Right cardiac atrium (tissue), 5 donors: ENCODE results near the gene JPT1. TPM values are rescaled to one million over a fixed set of nuclear protein-coding genes. Genes with fewer than 3 reads are reported as not detected.
"Not testable (repeated sequence)": the region's sequence is repeated elsewhere in the genome, so short reads cannot be mapped to it uniquely, and the experiment has no call there.

Source experiments
- ATAC-seq, 2 donors: fragments of 200-7000 bp; cut with Tn5 transposase; one replicate each; pipeline versions ENCODE4 v1.8.0 to v1.9.1; 2020; ENCODE audit warnings: moderate library complexity in 2 of 2, mild to moderate bottlenecking in 1 of 2
- DNase-seq, 3 donors: peaks; one replicate each; pipeline ENCODE4 v3.0.0-alpha.2; 2020
- H3K27ac ChIP-seq: one replicate; pipeline ENCODE4 v1.5.1; 2013; ENCODE audit warnings: mild to moderate bottlenecking, low read length, control low read depth, moderate library complexity
- H3K27me3 ChIP-seq: one replicate; pipeline ENCODE4 v1.6.1; 2013; ENCODE audit not compliant: control insufficient read depth, insufficient read depth
- H3K4me1 ChIP-seq: one replicate; pipeline ENCODE4 v1.6.1; 2013; ENCODE audit warnings: low read length; ENCODE audit not compliant: control insufficient read depth, insufficient read depth
- H3K4me3 ChIP-seq: one replicate; pipeline ENCODE4 v1.5.1; 2013; ENCODE audit warnings: low read length, control low read depth
- H3K9me3 ChIP-seq: one replicate; pipeline ENCODE4 v1.6.1; 2013; ENCODE audit warnings: low read length; ENCODE audit not compliant: control insufficient read depth
- WGBS: extraction: QIAGEN DNeasy Blood & Tissue Kit; methylation state at CpG from one replicate; pipeline ENCODE4 v1.1.7; 2013; 5-methylcytosine and 5-hydroxymethylcytosine counted together
- intact Hi-C, 4 donors: fragments of 100-400 bp; cut with DNase I; formaldehyde crosslinking; loops; one replicate each; pipeline versions ENCODE4 v1.11.0 to v1.14.0; 2022 to 2023
- polyA plus RNA-seq: library from polyadenylated mRNA; stranded (reverse); fragments of 200-250 nt; gene quantifications from one replicate; pipeline ENCODE4 v1.2.3, GENCODE V29; 2013
- total RNA-seq, 4 donors: library from RNA; stranded (reverse); fragmentation: NEBNext Ultra II Directional; extraction: Animal tissue kit (Norgen Biotek cat#: 25700); gene quantifications; one replicate each; pipeline ENCODE4 v1.2.1, GENCODE V29; 2021
- donor health status: healthy with polysubstance abuse.
- donor health status: DM: no; HTN: yes; CAD: no.
- donor health status: DM: no; HTN: no; CAD: no.
- donor health status: DM: no; HTN: yes; CAD: no; lungs with severe emphysema.
- donor health status: DM: yes; HTN: yes; CAD: no.

JPT1 gene
- total and polyA plus RNA-seq, 5 donors, result 11.7 to 40.5 (median 17.9) TPM

DNA sequence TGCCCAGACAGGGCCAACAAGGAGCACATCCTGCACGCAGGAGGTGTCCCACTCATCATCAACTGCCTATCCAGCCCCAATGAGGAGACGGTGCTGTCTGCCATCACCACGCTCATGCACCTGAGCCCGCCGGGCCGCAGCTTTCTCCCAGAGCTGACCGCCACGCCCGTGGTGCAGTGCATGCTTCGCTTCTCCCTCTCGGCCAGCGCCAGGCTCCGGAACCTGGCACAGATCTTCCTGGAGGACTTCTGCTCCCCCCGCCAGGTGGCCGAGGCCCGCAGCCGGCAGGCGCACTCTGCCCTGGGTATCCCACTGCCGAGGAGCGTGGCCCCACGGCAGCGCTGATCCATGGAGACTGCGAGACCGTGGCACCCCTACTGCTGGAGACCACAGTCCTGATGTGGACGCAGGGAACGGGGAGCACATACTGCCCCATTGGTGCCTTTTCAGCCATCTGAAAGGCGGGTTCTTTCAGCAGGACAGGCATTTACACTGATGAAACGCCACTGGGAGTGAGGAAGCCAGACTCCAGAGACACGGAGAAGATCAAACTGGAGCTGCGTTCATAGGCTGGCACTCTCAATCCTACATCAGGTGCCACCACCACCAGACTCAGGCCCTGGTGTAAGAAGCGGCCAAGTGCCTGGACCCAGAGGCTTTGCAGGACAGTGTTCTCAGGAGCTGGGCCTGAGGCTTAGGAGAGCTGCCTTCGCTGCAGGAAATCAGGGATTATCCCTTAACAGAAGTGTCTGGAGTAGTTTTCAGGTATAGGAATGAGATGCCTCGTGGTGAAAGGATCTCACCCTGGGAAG lies 25.4 kb downstream of the JPT1 start:
- peaks cover 11% of the 10 kb centered on the region for H3K4me1 ChIP-seq
- no peaks in the 10 kb centered on the region for H3K9me3 ChIP-seq
- no peaks in the 10 kb centered on the region for H3K27me3 ChIP-seq
- no peak overlapping the region for H3K4me3 ChIP-seq
- 88% methylated on average over 33 of the region's 33 CpGs for WGBS
- intact Hi-C loops, result no loop called here
- H3K27ac ChIP-seq, result no peak overlapping the region
- no peak for DNase-seq
- ATAC-seq, result no peak

DNA sequence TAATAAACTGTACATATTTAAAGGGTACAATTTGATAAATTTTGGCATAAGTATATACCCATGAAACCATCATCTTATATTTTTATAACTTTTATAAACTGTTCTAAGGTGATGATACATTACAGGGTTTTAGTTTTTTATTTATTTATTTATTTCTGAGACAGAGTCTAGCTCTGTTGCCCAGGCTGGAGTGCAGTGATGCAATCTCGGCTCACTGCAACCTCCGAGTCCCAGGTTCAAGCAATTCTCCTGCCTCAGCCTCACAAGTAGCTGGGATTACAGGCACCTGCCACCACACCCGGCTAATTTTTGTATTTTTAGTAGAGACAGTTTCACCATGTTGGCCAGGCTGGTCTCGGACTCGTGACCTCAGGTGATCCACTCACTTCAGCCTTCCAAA lies 26.4 kb downstream of the JPT1 start:
- H3K4me3 ChIP-seq, H3K27ac ChIP-seq, DNase-seq, ATAC-seq, H3K9me3 ChIP-seq, intact Hi-C loops, H3K27me3 ChIP-seq: not testable (repeated sequence)
- WGBS, result 91% methylated on average over 5 of the region's 5 CpGs
- H3K4me1 ChIP-seq, result peaks cover 12% of the 10 kb centered on the region

DNA sequence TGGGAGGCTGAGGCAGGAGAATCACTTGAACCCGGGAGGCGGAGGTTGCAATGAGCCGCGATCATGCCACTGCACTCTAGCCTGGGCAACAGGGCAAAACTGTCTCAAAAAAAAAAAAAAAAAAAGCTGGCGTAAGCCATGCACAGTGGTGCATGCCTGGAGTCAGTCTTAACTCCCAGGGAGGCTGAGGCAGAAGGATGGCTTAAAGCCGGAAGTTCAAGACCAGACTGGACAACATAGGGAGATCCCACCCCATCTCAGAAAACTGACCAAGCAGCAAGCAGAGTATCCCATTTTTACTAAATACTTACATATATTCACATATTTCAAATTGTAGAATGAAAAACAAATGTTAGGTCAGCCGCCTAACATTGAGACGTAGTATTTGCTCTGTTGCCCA lies 27.4 kb downstream of the JPT1 start:
- Histone ChIP-seq H3K4me3 (no peak overlapping the region), H3K27ac (no peak overlapping the region), H3K9me3 (no peaks in the 10 kb centered on the region), H3K27me3 (no peaks in the 10 kb centered on the region), H3K4me1 (peaks cover 12% of the 10 kb centered on the region)
- no peak for DNase-seq
- intact Hi-C loops, result no loop called here
- no peak for ATAC-seq
- WGBS, result 98% methylated on average over 8 of the region's 8 CpGs

DNA sequence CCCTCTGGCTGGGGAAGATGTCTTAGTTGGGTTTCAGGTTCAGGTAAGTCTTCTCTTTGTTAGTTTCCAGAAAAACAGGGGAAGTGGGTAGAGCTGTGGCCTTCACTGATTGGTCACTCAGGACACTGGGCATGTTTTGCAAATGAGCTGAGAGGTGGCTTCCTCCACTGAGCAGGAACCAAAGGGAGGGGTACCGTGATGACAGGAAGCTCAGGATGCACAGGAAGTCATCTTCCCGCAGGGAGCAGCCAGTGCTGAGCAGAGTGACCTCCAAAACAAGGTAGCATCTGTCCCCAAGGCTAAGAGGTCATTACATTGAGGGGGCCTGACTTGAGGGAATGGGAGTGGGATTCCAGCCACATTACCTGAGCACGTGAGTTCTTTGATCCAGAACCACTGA lies 28.3 kb downstream of the JPT1 start:
- Histone ChIP-seq H3K27ac (no peak overlapping the region), H3K4me3 (no peak overlapping the region), H3K9me3 (no peaks in the 10 kb centered on the region), H3K27me3 (no peaks in the 10 kb centered on the region), H3K4me1 (peaks cover 12% of the 10 kb centered on the region)
- intact Hi-C loops, result no loop called here
- no peak for DNase-seq
- 47% methylated on average over 3 of the region's 3 CpGs for WGBS
- ATAC-seq, result no peak

DNA sequence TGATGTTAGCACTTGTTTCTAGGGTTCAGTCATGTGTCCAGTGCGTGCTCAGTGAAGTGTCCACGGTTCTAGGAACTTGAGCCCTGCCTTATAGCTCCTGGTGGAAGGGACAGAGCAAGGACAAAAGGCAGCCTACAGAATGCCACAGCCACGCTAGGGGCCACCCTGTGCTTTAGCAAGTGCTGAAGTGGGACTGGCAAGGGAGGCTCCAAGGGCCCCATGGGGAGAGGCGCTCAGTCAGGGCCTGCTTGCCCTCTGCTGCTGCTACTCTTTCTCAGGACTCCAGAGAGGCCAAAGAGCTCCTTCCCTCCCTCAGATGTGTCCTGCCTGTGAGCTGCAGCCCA lies 29.5 kb downstream of the JPT1 start:
- intact Hi-C loops, result no loop called here
- ATAC-seq (no peak), DNase-seq (no peak)
- Histone ChIP-seq H3K9me3 (no peaks in the 10 kb centered on the region), H3K27me3 (no peaks in the 10 kb centered on the region), H3K4me1 (peaks cover 12% of the 10 kb centered on the region), H3K4me3 (no peak overlapping the region), H3K27ac (peak overlapping the region; percentile 16)
- 86% methylated on average over 4 of the region's 4 CpGs for WGBS

DNA sequence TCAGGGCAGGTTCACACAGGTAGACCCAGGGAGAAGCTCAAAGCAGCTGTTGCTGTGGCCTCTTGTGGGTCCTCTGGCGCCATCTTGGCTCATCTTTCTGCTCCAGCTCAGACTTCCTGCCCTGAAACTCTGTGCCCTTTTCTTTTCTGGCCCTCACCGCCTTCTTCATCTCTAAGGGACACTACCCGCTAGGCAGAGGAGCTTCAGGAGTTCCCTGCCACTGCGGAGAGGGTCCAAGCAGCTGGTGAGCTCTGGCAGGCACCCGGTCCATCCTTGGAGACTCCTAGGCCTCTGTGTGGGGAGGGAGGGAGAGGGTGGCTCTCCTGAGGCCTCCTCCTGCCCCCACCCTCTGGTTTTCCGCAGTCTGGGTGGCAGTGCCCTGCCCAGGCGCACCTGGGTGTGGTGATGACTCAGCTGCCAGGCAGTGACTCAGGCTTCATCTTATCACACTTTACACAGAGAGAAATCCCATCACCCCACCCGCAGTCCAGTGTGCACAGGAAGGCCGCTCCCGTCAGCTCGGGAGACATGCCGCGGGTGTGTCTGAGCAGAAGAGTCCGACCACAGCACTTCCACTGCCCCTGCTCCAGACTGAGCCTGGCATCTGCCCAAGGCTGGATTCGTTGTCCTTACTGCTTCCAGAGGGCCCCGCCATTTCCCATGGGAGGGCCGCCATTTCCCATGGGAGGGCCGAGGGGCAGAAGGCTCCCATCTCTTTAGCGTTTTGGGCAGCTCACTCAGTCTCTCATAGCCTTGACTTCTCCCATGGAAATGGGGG lies 30.1 kb downstream of the JPT1 start:
- ATAC-seq (peak; percentile 91 to 97), DNase-seq (peak; percentile 85 to 87 (median 87))
- H3K4me3 ChIP-seq, result no peak overlapping the region
- intact Hi-C loops, result no loop called here
- H3K9me3 ChIP-seq, result no peaks in the 10 kb centered on the region
- peaks cover 12% of the 10 kb centered on the region for H3K4me1 ChIP-seq
- 55% methylated on average over 19 of the region's 19 CpGs for WGBS
- no peaks in the 10 kb centered on the region for H3K27me3 ChIP-seq
- peak overlapping the region; percentile 58 for H3K27ac ChIP-seq

DNA sequence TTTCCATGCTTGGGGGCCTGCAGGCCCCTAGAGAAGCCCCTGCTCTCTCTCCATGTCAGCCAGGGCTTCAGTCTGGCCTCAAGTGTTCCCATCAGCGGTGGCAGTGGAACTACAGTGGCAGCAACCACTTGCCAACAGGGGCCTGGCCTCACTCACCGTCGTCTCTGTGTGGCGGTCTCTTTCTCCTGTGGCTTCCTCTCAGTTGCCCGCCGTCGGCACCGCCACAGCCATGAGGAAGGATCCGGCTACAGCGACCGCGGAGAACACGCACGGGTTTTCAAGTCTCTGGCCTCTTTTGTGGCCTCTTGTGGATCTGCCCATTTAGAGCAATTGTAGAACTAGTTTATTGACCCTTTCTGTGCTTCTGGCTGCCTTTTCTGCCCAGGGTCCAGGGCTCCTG lies 36.0 kb downstream of the JPT1 start:
- Histone ChIP-seq H3K4me1 (peaks cover 2% of the 10 kb centered on the region), H3K4me3 (no peak overlapping the region), H3K27ac (no peak overlapping the region), H3K9me3 (no peaks in the 10 kb centered on the region), H3K27me3 (no peaks in the 10 kb centered on the region)
- 88% methylated on average over 14 of the region's 14 CpGs for WGBS
- no peak for ATAC-seq
- peak in 2 of 3 donors; percentile 47 to 52 for DNase-seq
- intact Hi-C loops, result loop anchor here (10.0 kb wide), 4 partner anchors 54 to 86 kb away; partner anchors contain the start of gene NUP85 (in 2 of the 4)

DNA sequence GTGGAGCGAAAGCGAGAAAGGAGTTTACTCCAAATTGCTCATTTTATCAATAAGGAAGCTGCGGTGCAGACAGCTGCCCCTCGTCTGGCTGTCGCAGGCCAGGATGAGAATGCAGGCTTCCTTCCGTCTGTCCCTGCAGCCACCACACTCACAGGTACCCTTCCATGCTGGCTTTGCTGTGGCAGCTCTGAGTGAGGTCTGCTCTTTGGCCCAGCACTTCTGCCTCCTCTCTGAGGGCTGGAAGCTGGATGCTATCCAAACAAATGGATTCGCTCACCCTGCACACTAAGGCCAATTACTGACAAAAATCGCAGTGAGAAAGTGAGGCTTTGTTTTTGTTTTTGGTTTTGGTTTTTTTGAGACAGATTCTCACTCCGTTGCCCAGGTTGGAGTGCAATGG lies 37.6 kb downstream of the JPT1 start:
- H3K4me3 ChIP-seq, result no peak overlapping the region
- intact Hi-C loops, result loop anchor here (10.0 kb wide), 4 partner anchors 52 to 88 kb away; partner anchors contain the start of gene NUP85 (in 2 of the 4)
- H3K27ac ChIP-seq, result peak overlapping the region; percentile 8
- DNase-seq (peak in 1 of 3 donors; percentile 63), ATAC-seq (peak in 1 of 2 donors; percentile 42)
- H3K9me3 ChIP-seq, result no peaks in the 10 kb centered on the region
- 56% methylated on average over 9 of the region's 9 CpGs for WGBS
- peaks cover 2% of the 10 kb centered on the region for H3K4me1 ChIP-seq
- H3K27me3 ChIP-seq, result no peaks in the 10 kb centered on the region

DNA sequence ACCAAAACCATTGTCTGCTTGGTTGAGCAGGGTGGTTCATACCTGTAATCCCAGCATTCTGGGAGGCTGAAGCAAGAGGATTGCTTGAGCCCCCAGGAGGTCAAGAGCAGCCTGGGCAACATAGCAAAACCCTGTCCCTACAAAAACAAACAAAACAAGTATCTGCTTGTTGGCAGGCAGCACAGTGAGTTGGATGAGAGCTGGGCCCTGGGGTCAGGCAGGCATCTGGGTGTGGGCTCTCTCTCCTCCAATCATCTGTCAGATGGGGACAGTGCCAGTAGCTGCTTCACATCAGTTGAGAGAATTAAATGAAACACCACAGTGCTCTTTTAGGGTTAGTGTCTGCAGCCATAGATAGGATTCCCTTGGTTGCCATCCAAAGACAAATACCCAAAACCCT lies 38.8 kb downstream of the JPT1 start:
- no peak for DNase-seq
- no peaks in the 10 kb centered on the region for H3K27me3 ChIP-seq
- intact Hi-C loops, result loop anchor here (10.0 kb wide), 4 partner anchors 51 to 89 kb away; partner anchors contain the start of gene NUP85 (in 2 of the 4)
- H3K27ac ChIP-seq, result no peak overlapping the region
- no peaks in the 10 kb centered on the region for H3K9me3 ChIP-seq
- no peak overlapping the region for H3K4me3 ChIP-seq
- no peak for ATAC-seq
- peaks cover 2% of the 10 kb centered on the region for H3K4me1 ChIP-seq

DNA sequence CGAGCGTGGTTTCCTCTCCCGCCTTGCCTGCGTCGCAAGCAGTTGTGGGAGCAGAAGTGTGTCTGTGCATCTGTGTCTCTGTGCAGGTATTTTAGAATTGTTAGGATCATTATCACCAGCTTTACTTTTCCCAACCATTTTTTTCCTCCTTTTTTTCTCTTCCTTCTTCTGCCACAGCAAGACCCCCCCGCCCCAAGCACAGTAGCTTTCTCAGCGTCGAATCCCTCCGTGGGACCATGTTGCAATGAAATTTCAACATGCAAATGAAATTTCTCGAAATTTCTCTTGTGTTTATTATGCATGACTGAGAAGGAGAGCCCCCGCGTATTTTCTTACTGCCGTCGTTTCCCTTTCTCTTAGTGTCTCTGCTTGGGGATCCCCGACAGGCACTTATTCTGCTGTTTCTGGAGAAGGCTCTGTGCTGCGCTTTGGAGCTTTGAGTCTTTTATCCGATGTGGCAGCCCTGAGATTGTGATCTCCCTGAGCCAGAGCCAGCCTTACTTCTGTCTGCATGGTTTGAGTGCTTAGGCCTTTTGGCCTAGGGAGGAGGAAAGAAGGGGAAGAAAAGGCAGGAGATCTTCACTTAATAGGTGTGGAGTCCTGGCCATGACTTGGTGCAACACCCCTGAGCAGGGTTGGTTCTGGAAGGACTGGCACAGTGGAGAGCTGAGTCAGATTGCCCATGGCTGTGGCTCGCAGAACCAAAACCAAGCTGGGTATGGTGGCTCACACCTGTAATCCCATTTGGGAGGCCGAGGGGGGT lies 39.6 kb downstream of the JPT1 start:
- intact Hi-C loops, result loop anchor here (5.0 to 10.0 kb wide), 6 partner anchors 50 to 90 kb away; partner anchors contain the start of gene NUP85 (in 2 of the 4)
- H3K27ac ChIP-seq, result peak overlapping the region; percentile 92
- H3K4me3 ChIP-seq, result peak overlapping the region; percentile 56
- peaks cover 2% of the 10 kb centered on the region for H3K4me1 ChIP-seq
- 36% methylated on average over 19 of the region's 19 CpGs for WGBS
- DNase-seq, result no peak
- no peaks in the 10 kb centered on the region for H3K27me3 ChIP-seq
- H3K9me3 ChIP-seq, result no peaks in the 10 kb centered on the region
- ATAC-seq, result no peak
